BE2C (cell line): ENCODE measurements around the gene HECW1.

Experiments used
- DNase-seq: peaks from one replicate; pipeline ENCODE4 v3.0.0-alpha.2; 2020
- H3K27me3 ChIP-seq: fragments of 250-450 bp; sonication (Bioruptor Pico); 2 replicates; pipeline ENCODE4 v1.5.1; 2020; ENCODE audit warnings: mild to moderate bottlenecking
- H3K36me3 ChIP-seq: fragments of 250-450 bp; sonication (Bioruptor Pico); 2 replicates; pipeline ENCODE4 v1.5.1; 2020; ENCODE audit warnings: mild to moderate bottlenecking
- H3K4me1 ChIP-seq: fragments of 250-450 bp; sonication (Bioruptor Pico); 2 replicates; pipeline ENCODE4 v1.5.1; 2020
- H3K4me3 ChIP-seq: 2 replicates; pipeline ENCODE4 v1.5.1; 2011; ENCODE audit warnings: low read depth, low read length
- H3K9me3 ChIP-seq: fragments of 250-450 bp; sonication (Bioruptor Pico); 2 replicates; pipeline ENCODE4 v1.5.1; 2020
- TF ChIP-seq, protein P1 (sequence below): IDR thresholded peaks from 2 replicates; pipeline ENCODE4 v1.5.1; 2012; ENCODE audit warnings: mild to moderate bottlenecking, low read depth, low read length

The HECW1 gene

DNA sequence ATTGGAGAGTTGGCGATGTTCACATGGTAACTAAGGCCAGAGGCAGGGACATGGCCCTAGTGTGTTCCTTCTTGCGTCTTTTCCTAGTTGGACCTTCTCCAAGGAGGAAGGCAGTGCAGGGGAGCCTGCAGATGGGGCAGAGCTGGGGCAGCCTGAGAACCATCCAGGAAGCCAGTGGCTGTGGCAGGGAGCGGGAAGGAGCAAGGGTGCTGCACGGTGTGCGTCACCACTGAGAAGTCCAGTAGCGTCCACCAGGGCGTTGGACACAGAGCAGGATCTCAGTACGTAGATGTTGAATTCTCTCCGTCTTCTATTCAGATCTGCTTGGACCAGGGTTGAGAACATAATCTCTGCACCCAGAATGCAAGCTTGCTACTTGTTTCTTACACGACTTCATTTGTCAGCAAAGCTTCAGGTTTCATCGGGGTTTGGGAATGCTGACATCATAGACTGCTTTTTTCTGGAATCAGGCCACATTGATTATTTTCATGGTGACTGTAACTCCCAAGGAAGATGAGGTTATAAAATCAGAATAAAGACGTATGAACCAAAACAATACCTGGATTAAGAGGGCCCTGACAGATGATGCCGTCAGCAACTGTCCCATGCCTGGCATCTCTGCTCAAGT, 130.3 kb downstream of the HECW1 start:
- H3K36me3 ChIP-seq, result no peaks in the 10 kb centered on the region
- DNase-seq, result no peak
- H3K4me3 ChIP-seq, result no peak overlapping the region
- peaks cover 11% of the 10 kb centered on the region for H3K27me3 ChIP-seq
- TF ChIP-seq, protein P1, sequence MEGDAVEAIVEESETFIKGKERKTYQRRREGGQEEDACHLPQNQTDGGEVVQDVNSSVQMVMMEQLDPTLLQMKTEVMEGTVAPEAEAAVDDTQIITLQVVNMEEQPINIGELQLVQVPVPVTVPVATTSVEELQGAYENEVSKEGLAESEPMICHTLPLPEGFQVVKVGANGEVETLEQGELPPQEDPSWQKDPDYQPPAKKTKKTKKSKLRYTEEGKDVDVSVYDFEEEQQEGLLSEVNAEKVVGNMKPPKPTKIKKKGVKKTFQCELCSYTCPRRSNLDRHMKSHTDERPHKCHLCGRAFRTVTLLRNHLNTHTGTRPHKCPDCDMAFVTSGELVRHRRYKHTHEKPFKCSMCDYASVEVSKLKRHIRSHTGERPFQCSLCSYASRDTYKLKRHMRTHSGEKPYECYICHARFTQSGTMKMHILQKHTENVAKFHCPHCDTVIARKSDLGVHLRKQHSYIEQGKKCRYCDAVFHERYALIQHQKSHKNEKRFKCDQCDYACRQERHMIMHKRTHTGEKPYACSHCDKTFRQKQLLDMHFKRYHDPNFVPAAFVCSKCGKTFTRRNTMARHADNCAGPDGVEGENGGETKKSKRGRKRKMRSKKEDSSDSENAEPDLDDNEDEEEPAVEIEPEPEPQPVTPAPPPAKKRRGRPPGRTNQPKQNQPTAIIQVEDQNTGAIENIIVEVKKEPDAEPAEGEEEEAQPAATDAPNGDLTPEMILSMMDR, result no peak
- no peaks in the 10 kb centered on the region for H3K9me3 ChIP-seq
- no peaks in the 10 kb centered on the region for H3K4me1 ChIP-seq

DNA sequence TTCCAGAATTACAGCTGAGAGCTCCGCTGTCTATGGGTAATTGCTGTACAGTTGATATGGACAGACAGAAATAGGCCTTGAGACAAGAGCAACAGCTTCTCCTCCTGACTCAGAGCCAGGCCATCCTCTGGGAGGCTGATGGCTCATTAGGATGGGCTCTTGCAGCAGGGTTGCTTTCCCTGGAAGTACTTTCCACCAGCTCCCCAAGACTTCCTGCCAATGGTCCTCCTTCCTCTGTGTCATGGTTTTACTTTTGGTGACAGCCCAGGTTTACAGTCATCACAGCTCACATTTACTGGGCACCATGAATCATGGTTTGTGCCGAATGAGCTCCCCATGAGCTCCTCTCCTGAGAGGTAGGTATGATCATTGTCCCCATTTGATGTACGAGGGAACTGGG, 131.8 kb downstream of the HECW1 start:
- TF ChIP-seq, protein P1, result no peak
- Histone ChIP-seq H3K9me3 (no peaks in the 10 kb centered on the region), H3K4me1 (no peaks in the 10 kb centered on the region), H3K27me3 (peaks cover 14% of the 10 kb centered on the region), H3K4me3 (no peak overlapping the region), H3K36me3 (no peaks in the 10 kb centered on the region)
- no peak for DNase-seq

DNA sequence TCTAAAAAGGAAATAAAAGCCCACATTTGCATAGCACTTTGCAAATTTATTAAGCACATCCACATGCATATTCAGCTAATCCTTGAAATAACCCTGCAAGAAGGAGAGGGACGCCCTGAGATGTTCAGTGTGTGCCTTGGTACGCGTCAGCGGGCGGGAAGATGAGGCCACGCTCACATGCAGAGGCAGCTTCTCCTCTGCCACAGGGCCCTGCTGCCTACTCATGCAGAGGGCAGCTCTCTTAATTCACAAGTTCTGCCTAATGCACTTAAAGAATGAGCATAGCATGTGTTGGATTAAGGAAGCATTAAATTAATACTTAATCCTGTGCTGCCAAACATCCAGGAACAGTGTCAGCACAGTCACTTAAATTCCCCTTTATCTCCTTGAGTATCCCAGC, 132.3 kb downstream of the HECW1 start:
- H3K4me1 ChIP-seq, result no peaks in the 10 kb centered on the region
- H3K9me3 ChIP-seq, result no peaks in the 10 kb centered on the region
- DNase-seq, result no peak
- peaks cover 14% of the 10 kb centered on the region for H3K27me3 ChIP-seq
- H3K36me3 ChIP-seq, result no peaks in the 10 kb centered on the region
- TF ChIP-seq, protein P1, result no peak
- H3K4me3 ChIP-seq, result no peak overlapping the region

DNA sequence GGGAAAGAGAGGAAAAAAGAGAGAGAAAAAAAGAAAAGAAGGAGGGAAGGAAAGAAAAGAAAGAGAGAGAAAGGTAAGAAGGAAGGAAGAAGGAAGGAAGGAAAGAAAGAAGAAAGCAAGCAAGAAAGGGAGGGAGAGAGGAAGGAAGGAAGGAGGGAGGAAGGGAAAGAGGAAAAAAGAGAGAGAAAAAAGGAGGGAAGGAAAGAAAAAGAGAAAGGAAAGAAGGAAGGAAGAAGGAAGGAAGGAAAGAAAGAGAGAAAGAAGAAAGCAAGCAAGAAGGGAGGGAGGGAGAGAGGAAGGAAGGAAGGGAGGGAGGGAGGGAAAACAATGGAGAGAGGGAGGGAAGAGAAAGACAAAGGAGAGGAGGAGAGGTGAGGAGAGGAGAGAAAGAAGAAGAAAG, 135.3 kb downstream of the HECW1 start:
- TF ChIP-seq, protein P1, result no peak
- Histone ChIP-seq H3K36me3 (no peaks in the 10 kb centered on the region), H3K27me3 (peaks cover 19% of the 10 kb centered on the region), H3K4me1 (no peaks in the 10 kb centered on the region), H3K4me3 (no peak overlapping the region), H3K9me3 (no peaks in the 10 kb centered on the region)
- no peak for DNase-seq

DNA sequence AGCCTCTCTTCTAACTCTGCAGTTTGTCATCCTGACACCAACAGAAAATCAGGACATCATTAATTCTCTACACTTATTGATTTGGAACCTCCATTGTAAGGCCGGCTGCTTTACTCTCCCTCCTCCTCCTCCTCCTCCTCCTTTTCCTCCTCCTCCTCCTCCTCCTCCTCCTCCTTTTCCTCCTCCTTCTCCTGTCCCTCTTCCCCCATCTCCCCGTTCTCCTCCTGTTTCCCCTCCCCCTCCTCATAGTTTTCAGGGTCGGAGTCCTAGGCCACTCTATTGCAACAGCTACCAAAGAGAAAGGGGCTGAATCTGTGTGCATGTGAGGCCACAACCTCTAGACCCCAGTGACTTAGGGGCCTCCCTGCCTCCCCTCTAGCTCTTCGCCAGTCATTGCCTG, 136.1 kb downstream of the HECW1 start:
- Histone ChIP-seq H3K4me1 (no peaks in the 10 kb centered on the region), H3K27me3 (peaks cover 22% of the 10 kb centered on the region), H3K9me3 (no peaks in the 10 kb centered on the region), H3K36me3 (no peaks in the 10 kb centered on the region), H3K4me3 (no peak overlapping the region)
- TF ChIP-seq, protein P1, result no peak
- DNase-seq, result no peak

DNA sequence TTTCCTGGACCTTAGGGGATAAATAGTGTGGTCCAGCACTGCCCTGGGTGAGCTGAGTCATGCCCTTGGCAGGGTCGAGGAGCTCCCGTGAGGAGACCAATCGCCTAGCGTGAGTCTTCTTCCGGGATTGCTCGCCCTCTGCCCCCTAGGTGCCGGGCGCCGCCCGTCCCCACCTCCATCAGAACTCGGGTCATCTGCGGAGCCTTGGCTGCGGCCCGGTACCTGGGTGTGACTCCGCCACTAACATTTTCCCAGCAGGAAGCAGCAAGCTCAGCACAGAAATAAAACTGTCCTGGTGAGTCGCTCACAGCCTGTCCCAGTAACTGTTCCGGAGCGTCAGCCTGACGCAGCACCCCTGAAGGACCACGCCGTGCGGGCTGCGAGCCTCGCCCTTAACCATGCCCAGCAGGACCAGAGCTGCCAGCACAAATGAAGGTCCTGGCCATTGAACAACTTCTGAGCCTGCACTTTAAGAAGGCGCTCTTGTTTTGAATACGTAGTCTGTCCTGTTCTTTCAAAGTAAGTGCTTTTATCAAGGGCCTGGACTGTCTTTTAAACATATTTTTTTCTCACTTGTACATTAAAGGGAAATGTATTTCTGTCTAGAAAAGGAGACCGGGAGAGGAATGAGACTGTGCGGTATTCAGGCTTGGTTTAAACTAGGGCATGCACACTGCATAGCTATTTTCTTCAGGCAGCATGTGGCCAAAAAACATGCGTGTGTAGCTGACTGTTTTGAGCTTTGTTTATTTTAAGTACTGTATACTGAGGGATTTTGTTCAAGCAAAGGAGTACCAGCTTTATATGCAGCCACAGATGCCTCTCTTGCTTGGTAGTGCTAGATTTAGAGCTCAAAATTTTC, 136.7 kb downstream of the HECW1 start:
- no peak for DNase-seq
- H3K4me3 ChIP-seq, result no peak overlapping the region
- H3K36me3 ChIP-seq, result no peaks in the 10 kb centered on the region
- TF ChIP-seq, protein P1, result no peak
- no peaks in the 10 kb centered on the region for H3K4me1 ChIP-seq
- no peaks in the 10 kb centered on the region for H3K9me3 ChIP-seq
- peaks cover 17% of the 10 kb centered on the region for H3K27me3 ChIP-seq
